Adrenal gland (tissue), 12 donors: ENCODE measurements around the gene RING1. TPM values are rescaled to one million over a fixed set of nuclear protein-coding genes. Genes with fewer than 3 reads are reported as not detected.

Source experiments
- DNase-seq, 7 donors: peaks; one replicate each; pipeline ENCODE4 v3.0.0-alpha.2; 2019 to 2020
- H3K27ac ChIP-seq, 5 donors: fragments of 200-600 bp; sonication (generic) in 4 of 5; 1 replicate in 3 of 5; 2 replicates in 2 of 5; pipeline versions ENCODE4 v1.5.1 to v1.8.0; 2016 to 2020; ENCODE audit warnings: mild to moderate bottlenecking in 1 of 5
- H3K27me3 ChIP-seq: fragments of 200-600 bp; 2 replicates; pipeline ENCODE4 v1.8.0; 2021
- H3K36me3 ChIP-seq, 2 donors: fragments of 200-600 bp; replicated peaks in 1 of 2; 1 replicate in 1 of 2; 2 replicates in 1 of 2; pipeline versions ENCODE4 v1.5.1 to v1.8.0; 2018 to 2022
- H3K4me1 ChIP-seq, 2 donors: fragments of 200-600 bp; replicated peaks in 1 of 2; 1 replicate in 1 of 2; 2 replicates in 1 of 2; pipeline versions ENCODE4 v1.5.1 to v1.8.0; 2018 to 2021
- H3K4me3 ChIP-seq, 4 donors: fragments of 200-600 bp; sonication (generic) in 3 of 4; one replicate each; pipeline ENCODE4 v1.5.1; 2016 to 2018
- H3K9me3 ChIP-seq, 3 donors: fragments of 200-600 bp; sonication (generic) in 1 of 3; replicated peaks in 1 of 3; 1 replicate in 2 of 3; 2 replicates in 1 of 3; pipeline versions ENCODE4 v1.5.1 to v1.8.0; 2016 to 2021
- CTCF ChIP-seq, 6 experiments: fragments of 450-650 bp in 4 of 6; fragments of 200-600 bp in 2 of 6; sonication (generic) in 1 of 6; IDR thresholded peaks; 1 replicate in 5 of 6; 2 replicates in 1 of 6; pipeline versions ENCODE4 v1.5.1 to v1.8.0; 2016 to 2021; ENCODE audit warnings: antibody characterized with exemption in 6 of 6, mild to moderate bottlenecking in 2 of 6, moderate library complexity in 1 of 6
- POLR2A ChIP-seq, 2 donors: fragments of 450-650 bp; IDR thresholded peaks; one replicate each; pipeline ENCODE4 v1.6.1; 2017; ENCODE audit warnings: antibody characterized with exemption in 2 of 2, mild to moderate bottlenecking in 2 of 2, moderate library complexity in 1 of 2
- WGBS, 4 donors: extraction: QIAGEN DNeasy Blood & Tissue Kit in 2 of 4; methylation state at CpG; one replicate each; pipeline versions ENCODE4 v1.1.5 to v1.1.7; 2013 to 2017; 5-methylcytosine and 5-hydroxymethylcytosine counted together
- intact Hi-C, 2 donors: fragments of 100-400 bp; cut with DNase I; formaldehyde crosslinking; loops; one replicate each; pipeline versions ENCODE4 v1.14.1 to v1.15.0; 2022 to 2023
- microRNA counts, 2 donors: library from miRNA; unstranded; fragments of <30 nt; microRNA quantifications; one replicate each; lab custom pipeline; 2016
- microRNA-seq, 3 donors: library from miRNA; unstranded; fragments of <30 nt; microRNA quantifications; one replicate each; pipeline ENCODE4, GENCODE V29; 2017 to 2020
- polyA plus RNA-seq, 3 donors: library from polyadenylated mRNA; stranded (reverse); fragments of 200-250 nt in 2 of 3; fragments of 350-450 nt in 1 of 3; fragmentation: Illumina TruSeq in 1 of 3; extraction: RNeasy Lipid Tissue Mini Kit (QIAGEN cat#74804) in 1 of 3; gene quantifications; one replicate each; pipeline ENCODE4 v1.2.3, GENCODE V29; 2013 to 2014
- small RNA-seq, 2 donors: library from RNA; depleted of rRNA; stranded (forward); fragments of <200 nt; gene quantifications; one replicate each; pipeline ENCODE3, GENCODE V24; 2016
- total RNA-seq, 9 donors: library from RNA; depleted of rRNA in 4 of 9; stranded (reverse); fragments of >200 nt in 4 of 9; fragments of 120-200 nt in 1 of 9; fragmentation: NEBNext Ultra II Directional in 1 of 9; extraction: Animal tissue kit (Norgen Biotek cat#: 25700) in 1 of 9; gene quantifications; one replicate each; pipeline versions ENCODE4 v1.1.0 to v1.2.4, GENCODE V29; 2013 to 2023
- donor health status: healthy with polysubstance abuse.
- donor health status: Bipolar disorder and iron deficiency.
- donor health status: DM: yes; HTN: yes; CAD: no.
- donor health status: DM: no; HTN: no; CAD: no.
- donor health status: DM: no; HTN: no; CAD: no.
- donor health status: DM: yes; HTN: yes; CAD: no.

Gene RING1
- total and polyA plus RNA-seq, 12 donors: 8.5 to 107 (median 32.4) TPM

- TF ChIP-seq POLR2A (IDR thresholded peaks at IDR 0.05): no peak
- TF ChIP-seq CTCF (IDR thresholded peaks at IDR 0.05): no peak
- Histone ChIP-seq H3K9me3 (no peaks in the 10 kb centered on the region), H3K36me3 (peaks cover 0 to 4% of the 10 kb centered on the region in 2 donors), H3K27me3 (no peaks in the 10 kb centered on the region), H3K4me3 (no peak overlapping the region), H3K4me1 (peaks cover 20 to 23% of the 10 kb centered on the region in 2 donors), H3K27ac (no peak overlapping the region)
- DNase-seq: no peak
- intact Hi-C loops: no loop called here
Observed at GRCh38 chr6:33252759-33253158, 44.5 kb downstream of the RING1 start.

DNA sequence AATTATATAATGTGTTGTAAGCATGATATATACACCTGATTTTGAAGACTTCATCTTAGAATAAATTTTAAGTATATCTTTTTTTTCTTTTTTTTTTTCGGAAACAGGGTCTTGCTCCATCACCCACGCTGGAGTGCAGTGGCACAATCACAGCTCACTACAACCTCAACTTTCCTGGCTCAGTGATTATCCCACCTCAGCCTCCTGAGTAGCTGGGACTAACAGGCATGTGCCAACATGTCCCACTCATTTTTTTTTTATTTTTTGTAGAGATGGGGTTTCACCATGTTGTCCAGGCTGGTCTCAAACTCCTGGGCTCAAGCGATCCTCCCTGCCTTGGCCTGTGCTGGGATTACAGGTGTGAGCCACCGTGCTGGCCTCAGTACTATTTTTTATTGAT, 46.3 kb downstream of the RING1 start:
- intact Hi-C loops: no loop called here
- Histone ChIP-seq H3K9me3 (no peaks in the 10 kb centered on the region), H3K27ac (no peak overlapping the region), H3K27me3 (no peaks in the 10 kb centered on the region), H3K4me3 (no peak overlapping the region), H3K4me1 (peaks cover 11 to 12% of the 10 kb centered on the region in 2 donors), H3K36me3 (peaks cover 0 to 4% of the 10 kb centered on the region in 2 donors)
- TF ChIP-seq CTCF (IDR thresholded peaks at IDR 0.05) (no peak), POLR2A (IDR thresholded peaks at IDR 0.05) (no peak)
- 91 to 97% (median 96%) methylated on average over 4 of the region's 4 CpGs for WGBS, 4 donors
- DNase-seq: no peak

DNA sequence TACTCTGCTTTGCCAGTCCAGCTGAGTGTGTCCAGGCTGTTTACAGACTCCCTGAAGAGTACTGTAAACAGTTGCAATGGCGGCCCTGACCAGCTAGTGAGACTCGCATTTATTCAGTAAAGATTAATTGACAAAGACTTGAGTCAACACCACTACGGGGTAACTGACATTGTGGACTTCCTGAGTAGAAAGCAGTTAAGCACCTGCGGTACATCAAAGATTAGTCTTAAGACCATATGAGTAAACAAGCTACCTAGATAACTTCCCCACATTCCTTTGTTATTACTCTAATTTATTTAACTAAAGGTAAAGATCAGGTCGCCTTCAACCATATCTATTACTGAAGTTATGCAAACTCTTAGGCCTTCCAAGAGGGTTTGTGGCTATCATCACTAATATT, 50.7 kb downstream of the RING1 start:
- intact Hi-C loops: no loop called here
- H3K4me3 ChIP-seq: no peak overlapping the region
- H3K27ac ChIP-seq: no peak overlapping the region
- no peaks in the 10 kb centered on the region for H3K9me3 ChIP-seq
- peaks cover 0 to 24% of the 10 kb centered on the region in 2 donors for H3K36me3 ChIP-seq
- peaks cover 5 to 8% of the 10 kb centered on the region in 2 donors for H3K4me1 ChIP-seq
- TF ChIP-seq POLR2A (IDR thresholded peaks at IDR 0.05): no peak
- TF ChIP-seq CTCF (IDR thresholded peaks at IDR 0.05): no peak
- no peaks in the 10 kb centered on the region for H3K27me3 ChIP-seq
- DNase-seq: no peak
- WGBS, 4 donors: 91 to 100% (median 96%) methylated on average over 5 of the region's 5 CpGs

MicroRNAs encoded within 50 kb of the gene (microRNA counts, 767-probe panel; counts per million panel counts)
- microRNA hsa-miR-219-1-3p (lab: Ali Mortazavi, UCI): 0 counts per million in 2 donors
- 0 counts per million in 2 donors for microRNA hsa-miR-219-5p (lab: Ali Mortazavi, UCI)

Small RNA genes lying within 50 kb of the gene (microRNA-seq; reads per million reads assigned to microRNA genes)
- gene MIR219A1: 2.3 to 4.5 (median 3.1) reads per million in 3 donors

Small RNA genes lying within 50 kb of the gene (small RNA-seq; reads per million reads assigned to genes)
- gene MIR219A1: 1.4 to 2.0 reads per million in 2 donors
- 0.12 to 0.25 reads per million in 2 donors for gene RNY4P10

Other genes with a start within 250 kb of the RING1 start
- gene BRD2, start 239.9 kb upstream of the RING1 start, total RNA-seq: 100 to 1,000 TPM; 134 to 196 (median 151) TPM
- gene BRD2, start 239.9 kb upstream of the RING1 start, polyA plus RNA-seq: 100 to 1,000 TPM; 127 to 288 (median 152) TPM
- 10 to 100 TPM in 6 of 9 donors, 1 to 10 TPM in 2, under 1 TPM in 1; 0.94 to 61.9 (median 23.4) TPM for gene HLA-DOA, start 198.9 kb upstream of the RING1 start, total RNA-seq
- 1 to 10 TPM; 1.6 to 4.2 (median 1.9) TPM for gene HLA-DOA, start 198.9 kb upstream of the RING1 start, polyA plus RNA-seq
- 100 to 1,000 TPM in 6 of 9 donors, 10 to 100 TPM in 3; 19.4 to 625 (median 154) TPM for gene HLA-DPA1, start 134.9 kb upstream of the RING1 start, total RNA-seq
- 100 to 1,000 TPM in 1 of 3 donors, 10 to 100 TPM in 2; 29.2 to 219 (median 31.0) TPM for gene HLA-DPA1, start 134.9 kb upstream of the RING1 start, polyA plus RNA-seq
- gene HLA-DPB1, start 132.5 kb upstream of the RING1 start, total RNA-seq: 100 to 1,000 TPM in 6 of 9 donors, 10 to 100 TPM in 3; 10.8 to 521 (median 249) TPM
- gene HLA-DPB1, start 132.5 kb upstream of the RING1 start, polyA plus RNA-seq: 10 to 100 TPM; 39.9 to 56.4 (median 50.8) TPM
- gene COL11A2, start 16.0 kb upstream of the RING1 start, total RNA-seq: 1 to 10 TPM in 1 of 9 donors, under 1 TPM in 8; 0.11 to 1.9 (median 0.43) TPM
- gene COL11A2, start 16.0 kb upstream of the RING1 start, polyA plus RNA-seq: 1 to 10 TPM in 2 of 3 donors, under 1 TPM in 1; 0.05 to 7.2 (median 1.7) TPM
- gene RXRB, start 7.8 kb upstream of the RING1 start, total RNA-seq: 10 to 100 TPM; 15.8 to 63.8 (median 28.1) TPM
- gene RXRB, start 7.8 kb upstream of the RING1 start, polyA plus RNA-seq: 10 to 100 TPM; 24.0 to 75.9 (median 64.2) TPM
- gene SLC39A7, start 7.6 kb upstream of the RING1 start, total RNA-seq: 100 to 1,000 TPM in 7 of 9 donors, 10 to 100 TPM in 2; 91.6 to 239 (median 112) TPM
- gene SLC39A7, start 7.6 kb upstream of the RING1 start, polyA plus RNA-seq: 100 to 1,000 TPM in 1 of 3 donors, 10 to 100 TPM in 2; 44.4 to 200 (median 53.3) TPM
- gene HSD17B8, start 3.8 kb upstream of the RING1 start, total RNA-seq: 10 to 100 TPM; 13.4 to 96.3 (median 42.8) TPM
- gene HSD17B8, start 3.8 kb upstream of the RING1 start, polyA plus RNA-seq: 10 to 100 TPM; 18.9 to 24.7 (median 22.8) TPM
- 10 to 100 TPM; 21.9 to 87.0 (median 61.9) TPM for gene VPS52, start 63.4 kb downstream of the RING1 start, total RNA-seq
- gene VPS52, start 63.4 kb downstream of the RING1 start, polyA plus RNA-seq: 100 to 1,000 TPM in 2 of 3 donors, 10 to 100 TPM in 1; 59.9 to 115 (median 106) TPM
- 1,000 to 10,000 TPM; 1,323 to 3,303 (median 2,088) TPM for gene RPS18, start 63.6 kb downstream of the RING1 start, total RNA-seq
- gene RPS18, start 63.6 kb downstream of the RING1 start, polyA plus RNA-seq: 1,000 to 10,000 TPM; 1,797 to 8,448 (median 4,417) TPM
- gene B3GALT4, start 68.6 kb downstream of the RING1 start, total RNA-seq: 10 to 100 TPM in 8 of 9 donors, 1 to 10 TPM in 1; 8.5 to 23.7 (median 16.2) TPM
- gene B3GALT4, start 68.6 kb downstream of the RING1 start, polyA plus RNA-seq: 10 to 100 TPM in 2 of 3 donors, 1 to 10 TPM in 1; 2.6 to 11.4 (median 11.0) TPM
- gene WDR46, start 80.7 kb downstream of the RING1 start, total RNA-seq: 100 to 1,000 TPM in 1 of 9 donors, 10 to 100 TPM in 8; 44.0 to 117 (median 53.7) TPM
- gene WDR46, start 80.7 kb downstream of the RING1 start, polyA plus RNA-seq: 100 to 1,000 TPM in 2 of 3 donors, 10 to 100 TPM in 1; 48.7 to 139 (median 104) TPM
- gene PFDN6, start 81.1 kb downstream of the RING1 start, total RNA-seq: 100 to 1,000 TPM in 2 of 9 donors, 10 to 100 TPM in 6, 1 to 10 TPM in 1; 6.8 to 137 (median 49.8) TPM
- gene PFDN6, start 81.1 kb downstream of the RING1 start, polyA plus RNA-seq: 100 to 1,000 TPM; 180 to 830 (median 713) TPM
- 100 to 1,000 TPM in 1 of 9 donors, 10 to 100 TPM in 8; 39.1 to 177 (median 84.5) TPM for gene RGL2, start 90.4 kb downstream of the RING1 start, total RNA-seq
- gene RGL2, start 90.4 kb downstream of the RING1 start, polyA plus RNA-seq: 100 to 1,000 TPM in 2 of 3 donors, 10 to 100 TPM in 1; 36.4 to 224 (median 147) TPM
- 100 to 1,000 TPM in 8 of 9 donors, 10 to 100 TPM in 1; 25.1 to 322 (median 194) TPM for gene TAPBP, start 105.6 kb downstream of the RING1 start, total RNA-seq
- gene TAPBP, start 105.6 kb downstream of the RING1 start, polyA plus RNA-seq: 100 to 1,000 TPM in 2 of 3 donors, 10 to 100 TPM in 1; 38.7 to 163 (median 107) TPM
- 10 to 100 TPM; 16.2 to 40.3 (median 24.8) TPM for gene ZBTB22, start 109.2 kb downstream of the RING1 start, total RNA-seq
- gene ZBTB22, start 109.2 kb downstream of the RING1 start, polyA plus RNA-seq: 10 to 100 TPM; 13.0 to 17.9 (median 15.4) TPM
- gene DAXX, start 114.5 kb downstream of the RING1 start, total RNA-seq: 100 to 1,000 TPM in 1 of 9 donors, 10 to 100 TPM in 8; 27.5 to 106 (median 44.4) TPM
- gene DAXX, start 114.5 kb downstream of the RING1 start, polyA plus RNA-seq: 10 to 100 TPM; 45.8 to 81.8 (median 49.8) TPM
- 1 to 10 TPM in 7 of 9 donors, under 1 TPM in 1, not detected in 1; 0.60 to 9.5 (median 1.7) TPM for gene KIFC1, start 183.3 kb downstream of the RING1 start, total RNA-seq
- 1 to 10 TPM in 1 of 3 donors, under 1 TPM in 2; 0.74 to 1.4 (median 0.88) TPM for gene KIFC1, start 183.3 kb downstream of the RING1 start, polyA plus RNA-seq
- gene PHF1, start 202.5 kb downstream of the RING1 start, total RNA-seq: 100 to 1,000 TPM in 1 of 9 donors, 10 to 100 TPM in 8; 40.1 to 102 (median 64.5) TPM
- 100 to 1,000 TPM in 2 of 3 donors, 10 to 100 TPM in 1; 36.6 to 410 (median 298) TPM for gene PHF1, start 202.5 kb downstream of the RING1 start, polyA plus RNA-seq
- 100 to 1,000 TPM; 202 to 437 (median 301) TPM for gene CUTA, start 209.6 kb downstream of the RING1 start, total RNA-seq
- 100 to 1,000 TPM; 212 to 370 (median 213) TPM for gene CUTA, start 209.6 kb downstream of the RING1 start, polyA plus RNA-seq
- gene SYNGAP1, start 211.6 kb downstream of the RING1 start, total RNA-seq: 10 to 100 TPM in 4 of 9 donors, 1 to 10 TPM in 5; 2.6 to 23.9 (median 9.2) TPM
- 10 to 100 TPM in 1 of 3 donors, 1 to 10 TPM in 2; 5.0 to 73.5 (median 8.3) TPM for gene SYNGAP1, start 211.6 kb downstream of the RING1 start, polyA plus RNA-seq
- gene ZBTB9, start 246.1 kb downstream of the RING1 start, total RNA-seq: 10 to 100 TPM in 1 of 9 donors, 1 to 10 TPM in 8; 2.3 to 10.3 (median 7.3) TPM
- gene ZBTB9, start 246.1 kb downstream of the RING1 start, polyA plus RNA-seq: 10 to 100 TPM in 1 of 3 donors, 1 to 10 TPM in 2; 3.8 to 11.2 (median 4.2) TPM